Stimulated activated CD4-positive, alpha-beta T cell treated with anti-CD3 and anti-CD28 coated beads, Interleukin-1b, Interleukin-23, amount 100 ng/mL, for 4 hours (primary cell): ENCODE results near the gene NPY.

ENCODE experiments used
- DNase-seq, 2 donors: peaks; one replicate each; pipeline ENCODE4 v3.0.0-alpha.2; 2020; ENCODE audit warnings: low read depth in 2 of 2

The NPY gene

DNA sequence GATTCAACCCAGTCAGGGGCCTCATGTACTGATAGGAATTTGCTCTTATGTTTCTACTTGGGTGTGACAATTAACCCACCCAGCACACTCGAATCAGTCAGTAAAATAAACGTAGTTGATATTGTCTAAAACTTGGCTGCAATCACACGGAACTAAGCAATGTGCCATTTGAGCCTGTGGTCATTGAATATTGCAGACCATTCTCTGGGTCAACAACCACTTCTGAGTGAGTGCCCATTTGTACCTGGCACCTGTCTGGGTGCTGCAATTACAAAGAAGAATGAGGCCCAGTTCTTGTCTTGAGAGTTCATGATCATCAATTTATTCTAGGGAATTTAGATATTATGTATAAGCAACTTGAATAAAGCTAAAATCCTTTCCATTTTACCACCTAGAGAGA is 29.8 kb downstream of the NPY start:
- no peak for DNase-seq

DNA sequence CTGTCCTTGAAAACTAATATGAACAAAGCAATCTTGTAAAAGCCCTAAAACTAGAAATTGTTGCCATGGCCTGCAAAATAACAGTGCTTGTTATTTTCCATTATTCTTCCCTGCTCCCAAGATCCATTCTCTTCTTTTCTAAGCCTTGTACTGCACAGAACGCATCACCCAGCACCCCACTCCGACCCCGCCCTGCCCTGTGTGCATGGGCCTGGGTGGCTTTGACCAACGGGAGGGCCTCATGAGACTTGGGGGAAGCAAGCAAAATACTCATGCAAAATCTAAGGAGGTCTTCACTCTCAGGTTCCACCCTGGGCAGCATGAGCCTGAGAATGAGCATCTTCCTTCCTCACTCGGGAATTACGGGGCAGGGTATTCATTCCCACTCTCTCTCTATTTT is 32.4 kb downstream of the NPY start:
- no peak for DNase-seq

DNA sequence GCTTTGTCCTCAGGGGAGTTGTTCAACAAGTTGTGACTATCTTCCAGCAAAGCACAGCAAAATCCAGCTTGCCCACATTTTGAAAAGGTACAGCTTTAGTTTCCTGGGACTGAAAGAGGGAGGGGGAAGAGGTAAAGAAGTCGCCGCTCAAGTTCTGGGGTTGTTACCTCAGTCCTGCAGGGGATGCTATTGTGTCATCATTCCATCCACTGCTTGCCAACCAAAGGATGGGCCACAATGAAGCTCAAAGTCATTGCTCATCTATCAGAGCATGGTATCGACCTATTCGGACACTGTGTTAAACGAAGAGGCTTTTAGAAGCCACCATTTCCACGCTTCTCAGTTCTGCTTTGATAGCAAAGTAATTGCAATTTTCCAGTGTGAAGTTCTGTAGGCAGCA is 34.3 kb downstream of the NPY start:
- DNase-seq = no peak

DNA sequence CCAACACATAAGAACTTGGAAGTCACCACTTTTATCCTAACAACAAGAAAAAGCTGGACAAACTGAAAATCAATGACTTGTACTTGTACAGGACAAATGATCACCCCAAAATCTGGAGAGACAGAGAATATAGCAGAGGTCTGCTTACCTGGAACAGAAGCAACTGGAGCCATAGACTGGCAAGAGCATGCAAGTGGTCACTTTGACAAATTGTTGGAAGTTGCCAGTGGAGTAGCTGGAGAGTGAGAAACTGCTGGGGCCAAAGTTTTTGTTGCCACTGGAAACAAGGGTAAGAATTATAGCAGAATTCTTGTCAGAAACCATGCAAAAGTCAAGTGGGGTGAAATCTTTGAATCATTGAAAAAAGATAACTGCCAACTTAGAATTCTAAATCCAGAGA is 35.2 kb downstream of the NPY start:
- no peak for DNase-seq

DNA sequence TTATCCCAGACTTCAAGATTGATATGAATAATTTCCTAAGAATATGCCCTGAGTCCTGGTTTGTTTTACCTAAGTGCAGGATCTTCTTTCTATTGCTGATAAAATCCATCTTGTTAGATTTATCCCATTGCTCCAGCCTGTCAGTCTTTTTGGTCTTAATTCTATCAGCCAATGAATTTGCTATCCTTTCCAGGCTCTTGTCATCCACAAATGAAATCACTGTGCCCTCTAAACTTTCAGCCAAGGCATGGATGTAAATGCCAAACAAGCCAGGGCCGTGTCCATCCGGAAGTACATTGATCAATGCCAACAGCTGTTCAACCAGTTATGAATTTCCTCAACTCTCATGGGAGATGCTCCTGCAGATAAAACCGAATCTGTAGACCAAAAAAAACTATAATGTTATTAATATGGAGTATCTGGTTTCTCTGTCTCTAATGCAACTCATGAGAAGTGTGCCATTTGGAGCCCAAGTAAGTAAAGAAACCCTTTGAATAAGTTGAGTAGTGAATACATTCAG is 40.0 kb downstream of the NPY start:
- DNase-seq = no peak

DNA sequence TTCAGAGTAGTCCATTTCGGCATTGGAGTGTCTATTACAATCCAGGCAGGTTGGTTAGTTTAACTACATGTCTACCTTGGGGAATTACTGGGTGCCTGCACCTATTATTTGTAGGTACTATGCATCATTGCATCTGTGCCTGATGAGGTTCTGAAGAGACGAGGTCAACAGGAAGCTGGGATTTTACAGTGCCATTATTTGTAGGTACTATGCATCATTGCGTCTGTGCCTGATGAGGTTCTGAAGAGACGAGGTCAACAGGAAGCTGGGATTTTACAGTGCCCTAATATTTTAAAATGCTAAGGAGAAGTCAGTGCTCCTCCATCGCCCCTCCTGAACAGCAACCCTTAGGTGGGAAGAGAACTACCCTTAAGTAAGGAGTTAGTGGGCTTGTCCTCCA is 41.7 kb downstream of the NPY start:
- no peak for DNase-seq

DNA sequence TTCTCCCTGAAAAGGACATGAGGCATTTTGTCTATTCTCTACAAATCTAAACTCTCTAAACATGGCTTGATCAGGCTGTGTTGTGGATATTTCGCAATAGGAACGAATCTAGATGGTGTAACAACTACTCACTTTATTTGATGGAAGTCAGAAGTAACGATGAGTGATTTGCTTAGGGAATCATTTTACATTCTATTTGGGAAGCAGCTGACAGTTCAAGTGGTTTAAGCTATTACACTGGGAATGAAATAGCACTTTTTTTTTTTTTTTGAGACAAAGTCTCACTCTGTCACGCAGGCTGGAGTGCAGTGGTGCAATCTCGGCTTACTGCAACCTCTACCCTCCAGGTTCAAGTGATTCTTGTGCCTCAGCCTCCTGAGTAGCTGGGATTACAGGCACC is 44.1 kb downstream of the NPY start:
- DNase-seq = no peak

DNA sequence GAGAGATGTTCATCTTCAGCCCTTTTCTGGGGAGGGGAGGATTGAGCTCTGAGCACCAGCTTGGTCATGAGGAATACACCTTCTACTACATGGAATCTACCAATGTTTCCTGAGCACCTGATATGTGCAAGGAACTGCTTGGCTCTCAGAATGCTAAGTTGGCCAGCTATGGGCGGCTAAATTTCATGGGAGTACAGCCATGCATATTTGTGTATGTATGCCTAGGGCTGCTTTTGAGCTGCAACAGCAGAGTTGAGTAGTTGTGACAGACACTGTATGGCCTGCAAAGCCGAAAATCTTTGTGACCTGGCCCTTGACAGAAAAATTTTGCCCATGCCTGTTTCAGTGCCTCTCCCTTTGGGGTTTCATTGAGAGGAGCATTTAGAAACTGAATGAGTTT is 44.9 kb downstream of the NPY start:
- no peak for DNase-seq

DNA sequence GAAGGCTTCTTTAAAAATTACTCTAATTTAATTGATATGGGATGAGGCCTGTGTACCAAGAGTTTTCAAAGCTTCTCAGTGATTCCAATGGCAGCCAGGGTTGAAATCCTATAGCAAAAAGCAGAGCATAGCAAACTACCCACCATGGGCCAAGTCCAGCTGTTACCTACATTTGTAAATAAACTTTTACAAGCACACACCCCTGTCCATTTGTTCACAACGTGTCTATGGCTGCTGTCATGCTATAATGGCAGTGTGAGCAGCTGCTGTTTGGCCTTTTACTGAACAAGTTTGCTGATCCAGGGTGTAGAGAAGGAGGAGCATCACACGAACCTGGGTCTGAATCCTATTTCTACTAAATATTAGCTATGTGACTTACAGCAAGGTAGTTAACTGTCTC is 50.0 kb downstream of the NPY start:
- no peak for DNase-seq

DNA sequence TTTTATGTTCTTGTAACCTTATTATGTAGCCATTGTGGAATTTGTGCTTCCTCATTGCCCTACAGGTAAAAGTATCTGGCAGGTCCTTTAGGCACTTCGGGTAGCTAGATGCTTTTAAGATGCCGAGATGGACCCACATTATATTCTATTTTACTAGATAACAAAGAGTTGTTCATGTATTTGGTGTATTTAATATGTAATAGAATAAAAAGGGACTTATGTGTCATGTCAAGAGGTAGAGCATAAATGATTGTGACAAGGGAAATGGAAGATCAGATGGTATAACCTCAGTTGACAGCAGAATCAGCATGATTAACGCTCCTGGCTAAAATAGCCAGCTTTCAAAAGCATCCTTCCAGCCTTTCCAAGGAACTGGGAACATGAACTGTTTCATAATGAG is 50.6 kb downstream of the NPY start:
- DNase-seq = no peak

DNA sequence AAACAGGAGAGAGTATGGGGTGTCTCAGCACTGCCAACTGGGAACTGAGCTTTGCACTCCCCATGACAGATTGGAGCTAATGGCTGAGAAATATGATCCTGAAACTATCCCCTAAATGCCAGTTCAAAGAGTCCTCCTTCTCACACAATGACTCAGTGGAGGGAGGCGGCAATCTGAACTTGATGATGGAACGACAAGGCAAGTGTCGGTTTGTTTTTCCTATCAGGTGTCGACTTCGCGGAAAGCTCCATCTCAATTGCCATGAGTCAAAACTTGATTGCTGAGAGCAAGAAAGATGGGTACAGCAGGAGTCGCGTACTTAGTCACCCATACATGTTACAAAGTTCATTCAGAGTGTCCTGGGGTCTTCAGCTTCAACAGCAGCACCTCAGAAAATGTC is 52.5 kb downstream of the NPY start:
- DNase-seq = no peak

DNA sequence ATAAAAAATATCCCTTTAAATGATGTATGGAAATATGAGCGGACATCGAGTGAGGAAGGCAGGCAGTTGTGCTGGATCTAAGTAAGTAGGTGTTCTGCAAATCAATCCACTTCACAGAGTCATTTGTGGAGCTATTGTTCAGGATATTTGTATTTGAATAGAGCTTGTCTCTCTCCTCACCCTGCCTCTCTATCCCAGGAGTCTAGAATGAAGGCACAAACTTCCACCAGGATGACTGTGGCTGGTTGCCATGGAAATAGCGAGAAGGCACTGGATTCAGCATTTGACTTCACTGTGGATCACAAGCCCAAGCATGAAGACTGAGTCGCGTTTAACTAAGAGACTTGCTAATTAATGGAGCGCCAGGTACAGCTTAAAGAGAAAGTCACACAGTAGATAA is 53.2 kb downstream of the NPY start:
- no peak for DNase-seq

DNA sequence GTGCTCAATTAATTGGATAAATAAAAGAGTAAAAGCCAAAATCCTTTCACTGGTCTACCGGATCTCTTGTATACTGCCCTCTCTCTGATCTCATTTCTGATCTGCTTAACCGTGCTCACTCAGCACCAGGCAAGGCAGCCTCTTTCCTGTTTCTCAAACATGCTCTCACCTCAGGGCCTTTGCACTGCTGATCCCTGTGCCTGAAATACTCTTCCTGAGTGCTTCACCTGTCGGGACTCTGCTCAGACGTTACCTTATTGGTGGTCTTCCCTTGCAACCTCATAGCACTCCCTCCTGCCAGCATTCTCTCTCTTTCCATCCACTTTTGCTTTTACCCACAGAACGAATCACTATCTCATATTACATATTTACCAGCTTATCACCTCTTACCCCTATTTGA is 55.6 kb downstream of the NPY start:
- DNase-seq = no peak

DNA sequence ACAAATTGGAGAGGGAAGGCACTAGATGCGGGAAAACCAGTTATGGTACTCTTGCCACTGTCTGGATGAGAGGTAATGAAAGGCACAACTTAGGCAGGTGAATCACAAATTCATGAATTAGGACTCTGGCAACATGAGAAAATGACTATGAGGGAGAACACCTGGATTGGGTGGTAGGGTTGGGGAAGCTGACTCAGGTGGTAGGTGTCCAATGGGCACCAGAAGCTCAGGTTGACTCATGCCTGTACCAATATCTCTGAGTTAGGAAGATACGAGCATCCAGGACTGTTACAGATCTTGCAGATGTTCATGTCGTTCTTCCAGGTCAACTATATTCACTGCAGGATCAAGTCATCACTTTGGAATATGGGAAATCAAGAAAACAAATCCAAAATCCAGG is 56.7 kb downstream of the NPY start:
- no peak for DNase-seq
